PC-3 (cell line): ENCODE data around the gene OR2A25.

Experiments used
- EZH2 ChIP-seq: fragments of 300-600 bp; sonication (generic); IDR thresholded peaks from one replicate; pipeline ENCODE4 v1.6.1; 2017; ENCODE audit warnings: antibody characterized with exemption, mild to moderate bottlenecking, low read length; ENCODE audit not compliant: unreplicated experiment
- EZH2phosphoT487 ChIP-seq: fragments of 300-600 bp; sonication (generic); IDR thresholded peaks from 2 replicates; pipeline ENCODE4 v1.6.1; 2018; ENCODE audit warnings: mild to moderate bottlenecking, antibody characterized with exemption, low read length, borderline replicate concordance
- TF ChIP-seq, protein P1 (sequence below): fragments of 300-600 bp; sonication (generic); conservative IDR thresholded peaks from 2 replicates; pipeline ENCODE4 v1.5.1; 2017; ENCODE audit warnings: antibody characterized with exemption, low read depth, mild to moderate bottlenecking, low read length

DNA sequence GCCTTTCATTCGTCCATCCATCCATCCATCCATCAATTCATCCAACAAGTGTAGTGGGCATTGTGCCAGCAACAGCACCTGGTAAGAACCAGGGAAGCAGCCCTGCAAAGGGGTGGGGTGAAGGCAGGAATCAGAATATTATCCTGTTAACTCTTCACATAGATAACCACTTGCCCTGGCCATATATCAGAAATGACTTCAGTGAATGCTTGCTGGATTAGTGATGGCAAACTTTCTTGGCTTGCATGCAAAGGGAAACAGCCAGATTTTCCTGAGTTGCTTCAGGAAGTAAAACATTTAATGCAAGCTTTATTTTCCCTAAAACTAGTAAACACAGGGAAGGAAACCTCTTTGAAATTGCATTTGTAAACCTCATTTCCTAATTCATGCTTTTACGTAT is 20.1 kb upstream of the OR2A25 start:
- TF ChIP-seq, protein P1, sequence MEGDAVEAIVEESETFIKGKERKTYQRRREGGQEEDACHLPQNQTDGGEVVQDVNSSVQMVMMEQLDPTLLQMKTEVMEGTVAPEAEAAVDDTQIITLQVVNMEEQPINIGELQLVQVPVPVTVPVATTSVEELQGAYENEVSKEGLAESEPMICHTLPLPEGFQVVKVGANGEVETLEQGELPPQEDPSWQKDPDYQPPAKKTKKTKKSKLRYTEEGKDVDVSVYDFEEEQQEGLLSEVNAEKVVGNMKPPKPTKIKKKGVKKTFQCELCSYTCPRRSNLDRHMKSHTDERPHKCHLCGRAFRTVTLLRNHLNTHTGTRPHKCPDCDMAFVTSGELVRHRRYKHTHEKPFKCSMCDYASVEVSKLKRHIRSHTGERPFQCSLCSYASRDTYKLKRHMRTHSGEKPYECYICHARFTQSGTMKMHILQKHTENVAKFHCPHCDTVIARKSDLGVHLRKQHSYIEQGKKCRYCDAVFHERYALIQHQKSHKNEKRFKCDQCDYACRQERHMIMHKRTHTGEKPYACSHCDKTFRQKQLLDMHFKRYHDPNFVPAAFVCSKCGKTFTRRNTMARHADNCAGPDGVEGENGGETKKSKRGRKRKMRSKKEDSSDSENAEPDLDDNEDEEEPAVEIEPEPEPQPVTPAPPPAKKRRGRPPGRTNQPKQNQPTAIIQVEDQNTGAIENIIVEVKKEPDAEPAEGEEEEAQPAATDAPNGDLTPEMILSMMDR, result no peak
- TF ChIP-seq EZH2 (no peak), EZH2phosphoT487 (no peak)
